ENCODE data around the gene UBXN7. TPM values are rescaled to one million over a fixed set of nuclear protein-coding genes. Genes with fewer than 3 reads are reported as not detected.

The UBXN7 gene
- total and polyA plus RNA-seq, 2 donors (not counting 3 experiments of a cell fraction or from before 2014, with no cell fraction given), result 9.9 to 57.0 TPM

DNA sequence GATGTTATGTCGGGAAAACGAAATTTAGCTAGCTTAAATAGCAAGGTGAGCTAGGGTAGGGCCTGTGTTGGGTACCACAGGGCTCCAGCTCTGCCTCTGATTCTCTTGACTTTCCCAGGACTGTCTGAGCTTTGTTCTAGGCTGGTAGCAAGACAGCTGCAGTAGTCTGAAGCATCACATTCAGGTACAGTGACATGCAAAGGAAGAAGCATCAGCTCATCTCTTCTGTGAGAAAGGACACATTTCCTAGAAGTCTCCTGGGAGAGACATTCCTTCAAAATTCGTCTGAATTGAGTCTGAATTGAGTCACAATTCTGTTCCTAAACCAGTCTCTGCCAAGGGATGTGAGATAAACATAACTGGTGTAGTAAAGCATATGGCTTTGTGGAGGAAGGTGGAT lies 8.5 kb upstream of the UBXN7 start:
- H3K27me3 ChIP-seq (ENCODE audit: control insufficient read depth in 2 of 2, insufficient read depth in 2 of 2, low read length in 2 of 2), result no peaks in the 10 kb centered on the region
- H3K4me2 ChIP-seq (ENCODE audit: insufficient read depth, low read length), result no peak overlapping the region
- no peaks in the 10 kb centered on the region for H3K9me1 ChIP-seq (replicated peaks; ENCODE audit: control insufficient read depth, extremely low read depth, insufficient read depth, low read length)
- H3K9ac ChIP-seq (replicated peaks; ENCODE audit: extremely low read depth, insufficient read depth, low read length), result no peak overlapping the region
- H3K36me3 ChIP-seq (ENCODE audit: control insufficient read depth in 2 of 2, extremely low read depth in 1 of 2, insufficient read depth in 2 of 2, low read length in 2 of 2), result no peaks in the 10 kb centered on the region
- BruUV-seq (replicated peaks), result no TSS peak
- no peak overlapping the region for H3K4me3 ChIP-seq (replicated peaks in 1 of 3; ENCODE audit: insufficient read depth in 1 of 3, low read depth in 1 of 3, low read length in 3 of 3)
- H3K9me3 ChIP-seq (replicated peaks; ENCODE audit: control insufficient read depth, insufficient read depth, low read length), result no peaks in the 10 kb centered on the region
- ChIA-PET POLR2A (no interaction called here), CTCF (interaction anchor here (1.1 to 1.2 kb wide), 3 partner anchors 8 to 197 kb away, joined by 3 to 5 read pairs (median 3); partner anchors contain the start of gene UBXN7)
- no peaks in the 10 kb centered on the region for H3K79me2 ChIP-seq (ENCODE audit: control insufficient read depth, insufficient read depth, low read length)
- H3K4me1 ChIP-seq (ENCODE audit: control insufficient read depth, extremely low read depth, insufficient read depth, low read length), result no peaks in the 10 kb centered on the region
- H3K27ac ChIP-seq (ENCODE audit: insufficient read depth, low read depth, low read length), result no peak overlapping the region
- H2AFZ ChIP-seq (ENCODE audit: low read depth, low read length), result no peak overlapping the region
- FAIRE-seq (no peak), DNase-seq (ENCODE audit: low read depth, low spot score) (no peak)
- TF ChIP-seq JUN (IDR thresholded peaks at IDR 0.05; ENCODE audit: borderline replicate concordance, insufficient read depth, insufficient read length, low read depth) (no peak), MYC (IDR thresholded peaks at IDR 0.05; ENCODE audit: low read depth, low read length) (no peak), POLR2AphosphoS5 (IDR thresholded peaks at IDR 0.05; ENCODE audit: insufficient read depth, low read depth, low read length) (no peak), FOS (IDR thresholded peaks at IDR 0.05; ENCODE audit: borderline replicate concordance, insufficient read depth, low read length) (no peak), GATA2 (IDR thresholded peaks at IDR 0.05; ENCODE audit: insufficient read depth, insufficient read length, low read depth, low read length) (no peak), POLR2A (IDR thresholded peaks at IDR 0.05; ENCODE audit: low read depth, low read length) (no peak), EZH2 (IDR thresholded peaks at IDR 0.05; ENCODE audit: borderline replicate concordance, low read depth, low read length, severe bottlenecking) (no peak)
- TF ChIP-seq, protein P1, sequence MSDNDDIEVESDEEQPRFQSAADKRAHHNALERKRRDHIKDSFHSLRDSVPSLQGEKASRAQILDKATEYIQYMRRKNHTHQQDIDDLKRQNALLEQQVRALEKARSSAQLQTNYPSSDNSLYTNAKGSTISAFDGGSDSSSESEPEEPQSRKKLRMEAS (IDR thresholded peaks at IDR 0.05; ENCODE audit: insufficient read depth, insufficient read length), result no peak
- TF ChIP-seq, protein P2, sequence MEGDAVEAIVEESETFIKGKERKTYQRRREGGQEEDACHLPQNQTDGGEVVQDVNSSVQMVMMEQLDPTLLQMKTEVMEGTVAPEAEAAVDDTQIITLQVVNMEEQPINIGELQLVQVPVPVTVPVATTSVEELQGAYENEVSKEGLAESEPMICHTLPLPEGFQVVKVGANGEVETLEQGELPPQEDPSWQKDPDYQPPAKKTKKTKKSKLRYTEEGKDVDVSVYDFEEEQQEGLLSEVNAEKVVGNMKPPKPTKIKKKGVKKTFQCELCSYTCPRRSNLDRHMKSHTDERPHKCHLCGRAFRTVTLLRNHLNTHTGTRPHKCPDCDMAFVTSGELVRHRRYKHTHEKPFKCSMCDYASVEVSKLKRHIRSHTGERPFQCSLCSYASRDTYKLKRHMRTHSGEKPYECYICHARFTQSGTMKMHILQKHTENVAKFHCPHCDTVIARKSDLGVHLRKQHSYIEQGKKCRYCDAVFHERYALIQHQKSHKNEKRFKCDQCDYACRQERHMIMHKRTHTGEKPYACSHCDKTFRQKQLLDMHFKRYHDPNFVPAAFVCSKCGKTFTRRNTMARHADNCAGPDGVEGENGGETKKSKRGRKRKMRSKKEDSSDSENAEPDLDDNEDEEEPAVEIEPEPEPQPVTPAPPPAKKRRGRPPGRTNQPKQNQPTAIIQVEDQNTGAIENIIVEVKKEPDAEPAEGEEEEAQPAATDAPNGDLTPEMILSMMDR (IDR thresholded peaks at IDR 0.05; ENCODE audit: extremely low read depth in 1 of 2, insufficient read depth in 1 of 2, low read depth in 1 of 2, low read length in 2 of 2), result no peak
- intact Hi-C loops (cut with micrococcal nuclease), result no loop called here
- no peaks in the 10 kb centered on the region for H4K20me1 ChIP-seq (replicated peaks; ENCODE audit: control insufficient read depth, extremely low read depth, insufficient read depth, low read length)
- dilution Hi-C loops (cut with MboI; ENCODE audit: extremely low pct_ligation_motif_present, low sequenced_read_pairs), result loop anchor here (10.0 kb wide), 1 partner anchor 166 kb away; no protein-coding TSS in a partner anchor

Data from endothelial cell of umbilical vein (primary cell).